HEK293T (cell line): Measurements from ENCODE around the gene SUPT7L.

Source experiments
- CTCF ChIA-PET: fragments of 350-600 bp; formaldehyde crosslinking; extraction: SDS; loops from one replicate; lab custom pipeline; 2021; ENCODE audit warnings: antibody characterized with exemption, inconsistent platforms; lab: Yijun Ruan, JAX
- POLR2A ChIA-PET: fragments of 350-600 bp; formaldehyde crosslinking; extraction: SDS; loops from one replicate; lab custom pipeline; 2020; ENCODE audit warnings: antibody characterized with exemption, inconsistent platforms; lab: Yijun Ruan, JAX
- DNase-seq: peaks from one replicate; pipeline ENCODE4 v3.0.0; 2012; ENCODE audit warnings: mixed read lengths; ENCODE audit errors: extremely low spot score
- ARNT ChIP-seq: fragments of 450-650 bp; IDR thresholded peaks from 2 replicates; pipeline ENCODE4 v1.6.1; 2017; ENCODE audit warnings: mild to moderate bottlenecking
- BHLHE40 ChIP-seq: fragments of 450-650 bp; IDR thresholded peaks from 2 replicates; pipeline ENCODE4 v1.6.1; 2016; ENCODE audit warnings: mild to moderate bottlenecking, moderate library complexity, borderline replicate concordance
- CTBP1 ChIP-seq: fragments of 450-650 bp; IDR thresholded peaks from 2 replicates; pipeline ENCODE4 v1.6.1; 2016; ENCODE audit warnings: borderline replicate concordance
- ELF4 ChIP-seq: fragments of 450-650 bp; IDR thresholded peaks from 2 replicates; pipeline ENCODE4 v1.6.1; 2017; ENCODE audit warnings: antibody characterized with exemption
- FOXA1 ChIP-seq: fragments of 450-650 bp; IDR thresholded peaks from 2 replicates; pipeline ENCODE4 v1.6.1; 2016; ENCODE audit warnings: mild to moderate bottlenecking
- FOXK2 ChIP-seq: fragments of 450-650 bp; IDR thresholded peaks from 2 replicates; pipeline ENCODE4 v1.6.1; 2016; ENCODE audit warnings: mild to moderate bottlenecking
- FOXM1 ChIP-seq: fragments of 450-650 bp; IDR thresholded peaks from 2 replicates; pipeline ENCODE4 v1.6.1; 2017; ENCODE audit warnings: mild to moderate bottlenecking, borderline replicate concordance
- HDGF ChIP-seq: fragments of 450-650 bp; IDR thresholded peaks from 2 replicates; pipeline ENCODE4 v1.6.1; 2017; ENCODE audit warnings: antibody characterized with exemption, borderline replicate concordance
- L3MBTL2 ChIP-seq: fragments of 450-650 bp; conservative IDR thresholded peaks from 2 replicates; pipeline ENCODE4 v1.6.1; 2016; ENCODE audit warnings: mild to moderate bottlenecking
- LEF1 ChIP-seq: fragments of 450-650 bp; IDR thresholded peaks from 2 replicates; pipeline ENCODE4 v1.6.1; 2017; ENCODE audit warnings: mild to moderate bottlenecking, borderline replicate concordance
- NFRKB ChIP-seq: fragments of 450-650 bp; IDR thresholded peaks from 2 replicates; pipeline ENCODE4 v1.6.1; 2016; ENCODE audit warnings: mild to moderate bottlenecking, moderate library complexity
- SP1 ChIP-seq: fragments of 450-650 bp; IDR thresholded peaks from 2 replicates; pipeline ENCODE4 v1.6.1; 2017
- SUZ12 ChIP-seq: fragments of 450-650 bp; IDR thresholded peaks from 2 replicates; pipeline ENCODE4 v1.6.1; 2016; ENCODE audit warnings: mild to moderate bottlenecking
- TARDBP ChIP-seq: fragments of 450-650 bp; IDR thresholded peaks from 2 replicates; pipeline ENCODE4 v1.6.1; 2016
- ZNF384 ChIP-seq: fragments of 450-650 bp; IDR thresholded peaks from 2 replicates; pipeline ENCODE4 v1.6.1; 2016
- TF ChIP-seq, protein P1 (sequence below): fragments of 450-650 bp; IDR thresholded peaks from 2 replicates; pipeline ENCODE4 v1.6.1; 2016

The SUPT7L gene

DNA sequence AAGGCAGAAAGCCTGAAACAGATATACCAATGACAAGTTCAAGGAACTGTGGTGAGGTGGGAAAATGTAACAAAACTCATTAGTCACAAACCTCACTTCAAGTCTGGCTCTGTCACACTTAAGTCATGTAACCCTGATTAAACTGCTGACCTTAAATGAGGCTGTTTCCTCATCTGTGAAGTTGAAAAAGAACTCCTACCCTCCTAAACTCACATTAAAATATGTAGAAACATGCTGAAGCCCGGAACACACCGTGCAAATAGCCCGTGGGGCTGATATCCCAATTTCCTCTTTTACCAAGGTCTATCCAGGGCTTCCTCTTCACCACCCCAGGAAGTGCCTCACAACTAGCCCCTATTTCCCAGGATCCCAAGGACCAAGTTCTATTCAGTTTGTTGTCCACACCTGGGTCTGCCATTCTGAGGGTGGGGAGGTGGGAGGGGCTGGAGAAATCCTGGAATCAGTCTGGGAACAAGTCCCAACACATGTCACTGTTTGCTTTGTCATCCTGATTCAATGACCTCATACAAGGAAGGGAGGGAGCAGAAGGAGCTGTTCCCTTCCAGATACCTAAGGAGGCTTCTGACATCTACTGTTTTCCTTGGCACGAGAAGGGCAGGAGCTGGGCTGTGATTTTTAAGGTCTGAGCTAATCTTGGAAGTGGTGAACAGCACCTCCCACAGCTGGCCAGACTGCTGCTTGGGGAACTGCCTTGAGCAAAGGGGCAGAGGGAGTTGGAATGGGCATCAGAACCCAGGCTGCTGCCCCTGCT lies 42.6 kb upstream of the SUPT7L start:
- POLR2A ChIA-PET: interaction anchor here (0.7 kb wide), 1 partner anchor 747 kb away, joined by 3 read pairs; no protein-coding TSS in a partner anchor
- CTCF ChIA-PET: interaction anchor here (1.0 to 2.9 kb wide), 4 partner anchors 18 to 47 kb away, joined by 3 to 11 read pairs (median 7); no protein-coding TSS in a partner anchor
- TF ChIP-seq SUZ12: no peak
- no peak for DNase-seq

DNA sequence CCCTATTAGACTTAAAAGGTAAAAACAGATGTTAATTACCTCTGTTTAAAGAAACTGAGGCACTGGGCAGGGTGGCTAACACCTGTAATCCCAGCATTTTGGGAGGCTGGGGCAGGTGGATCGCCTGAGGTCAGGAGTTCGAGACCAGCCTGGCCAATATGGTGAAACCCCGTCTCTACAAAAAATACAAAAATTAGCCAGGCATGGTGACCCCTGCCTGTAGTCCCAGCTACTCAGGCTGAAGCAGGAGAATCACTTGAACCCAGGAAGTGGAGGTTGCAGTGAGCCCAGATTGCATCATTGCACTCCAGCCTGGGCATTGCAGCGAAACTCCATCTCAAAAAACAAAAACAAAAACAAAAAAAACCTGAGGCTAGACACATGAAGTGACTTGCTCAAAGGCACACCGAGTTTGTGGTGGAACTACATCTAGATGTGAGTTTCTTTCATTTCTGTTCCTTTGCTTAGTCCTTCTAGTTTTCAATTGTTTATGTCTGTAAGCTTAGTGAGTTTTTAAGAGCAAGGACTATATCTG lies 41.0 kb upstream of the SUPT7L start:
- CTCF ChIA-PET: interaction anchor here (0.6 to 1.3 kb wide), 6 partner anchors 9 to 712 kb away, joined by 3 to 8 read pairs (median 4); no protein-coding TSS in a partner anchor
- DNase-seq: no peak
- POLR2A ChIA-PET: interaction anchor here (0.8 kb wide), 1 partner anchor 95 kb away, joined by 3 read pairs; no protein-coding TSS in a partner anchor
- no peak for TF ChIP-seq FOXK2
- no peak for TF ChIP-seq CTBP1
- no peak for TF ChIP-seq HDGF
- no peak for TF ChIP-seq ARNT
- TF ChIP-seq LEF1: no peak

DNA sequence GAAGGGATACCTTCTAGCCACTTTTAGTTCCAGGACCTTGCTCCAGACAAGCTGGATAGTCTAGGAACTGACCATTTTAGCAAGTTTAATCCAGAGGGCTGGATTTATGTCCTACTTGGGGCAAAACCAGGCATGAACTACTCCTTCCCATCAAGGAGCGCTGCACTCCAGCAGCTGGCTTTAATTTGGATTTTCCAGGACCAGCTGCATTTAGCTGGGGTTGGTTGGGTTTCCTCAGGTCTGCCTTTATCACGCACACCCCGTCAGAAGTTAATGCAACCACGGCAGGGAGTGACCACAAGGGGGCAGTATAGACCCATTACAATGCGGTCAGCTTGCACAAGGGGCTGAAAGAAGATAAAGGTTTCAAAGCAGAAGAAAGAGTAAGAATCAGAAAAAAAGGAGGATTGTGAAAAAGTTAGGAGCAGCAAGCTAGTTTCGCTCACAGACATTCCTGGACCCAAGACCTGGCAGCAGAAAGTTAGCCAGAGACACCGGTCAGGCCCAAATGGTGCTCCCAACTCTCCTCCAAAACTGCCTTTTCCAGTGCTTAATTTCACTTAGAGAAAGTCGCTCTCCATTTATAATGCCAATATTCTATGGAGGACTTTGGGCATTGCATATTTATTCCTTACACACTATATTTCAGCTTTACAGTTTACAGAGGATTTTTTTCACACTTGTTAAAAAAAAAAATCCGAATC lies 40.4 kb upstream of the SUPT7L start:
- DNase-seq: peak; percentile 81
- ChIA-PET POLR2A (interaction anchor here (0.8 kb wide), 1 partner anchor 95 kb away, joined by 3 read pairs; no protein-coding TSS in a partner anchor), CTCF (interaction anchor here (0.6 to 1.3 kb wide), 7 partner anchors 9 to 713 kb away, joined by 3 to 8 read pairs (median 5); no protein-coding TSS in a partner anchor)
- no peak for TF ChIP-seq SUZ12
- TF ChIP-seq, protein P1, sequence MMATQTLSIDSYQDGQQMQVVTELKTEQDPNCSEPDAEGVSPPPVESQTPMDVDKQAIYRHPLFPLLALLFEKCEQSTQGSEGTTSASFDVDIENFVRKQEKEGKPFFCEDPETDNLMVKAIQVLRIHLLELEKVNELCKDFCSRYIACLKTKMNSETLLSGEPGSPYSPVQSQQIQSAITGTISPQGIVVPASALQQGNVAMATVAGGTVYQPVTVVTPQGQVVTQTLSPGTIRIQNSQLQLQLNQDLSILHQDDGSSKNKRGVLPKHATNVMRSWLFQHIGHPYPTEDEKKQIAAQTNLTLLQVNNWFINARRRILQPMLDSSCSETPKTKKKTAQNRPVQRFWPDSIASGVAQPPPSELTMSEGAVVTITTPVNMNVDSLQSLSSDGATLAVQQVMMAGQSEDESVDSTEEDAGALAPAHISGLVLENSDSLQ: no peak
- no peak for TF ChIP-seq ZNF384
- TF ChIP-seq ELF4: no peak
- TF ChIP-seq TARDBP: no peak
- no peak for TF ChIP-seq BHLHE40
- TF ChIP-seq L3MBTL2: no peak
- no peak for TF ChIP-seq FOXM1
- no peak for TF ChIP-seq ARNT
- no peak for TF ChIP-seq SP1
- TF ChIP-seq FOXA1: no peak
- no peak for TF ChIP-seq CTBP1
- TF ChIP-seq LEF1: no peak
- TF ChIP-seq HDGF: no peak
- no peak for TF ChIP-seq NFRKB
- TF ChIP-seq FOXK2: no peak

DNA sequence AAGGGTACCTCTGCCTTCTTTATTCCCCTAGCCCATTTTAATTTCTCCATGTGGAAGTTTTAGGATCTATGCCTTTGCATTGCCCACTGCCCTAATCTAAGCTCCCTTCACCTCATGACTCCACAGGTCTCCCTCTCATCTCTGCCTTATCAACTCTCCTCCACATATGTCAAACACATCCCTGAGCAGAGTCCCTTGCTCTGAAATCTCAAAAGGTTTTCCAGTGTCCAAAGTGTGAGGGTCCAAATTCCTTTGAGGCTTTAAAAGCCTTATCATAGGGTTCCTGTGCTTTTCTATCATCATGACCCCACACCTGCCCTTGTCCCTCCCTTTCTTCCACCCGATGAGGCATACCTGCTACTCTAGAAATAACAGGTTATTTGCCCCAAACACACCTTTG lies 38.9 kb upstream of the SUPT7L start:
- ChIA-PET POLR2A (no interaction called here), CTCF (interaction anchor here (0.6 kb wide), 1 partner anchor 1384 kb away, joined by 3 read pairs; no protein-coding TSS in a partner anchor)
- TF ChIP-seq HDGF (no peak), L3MBTL2 (no peak), FOXM1 (no peak), FOXK2 (no peak), ELF4 (no peak), ZNF384 (no peak), BHLHE40 (no peak)
- TF ChIP-seq, protein P1: no peak
- DNase-seq: no peak

DNA sequence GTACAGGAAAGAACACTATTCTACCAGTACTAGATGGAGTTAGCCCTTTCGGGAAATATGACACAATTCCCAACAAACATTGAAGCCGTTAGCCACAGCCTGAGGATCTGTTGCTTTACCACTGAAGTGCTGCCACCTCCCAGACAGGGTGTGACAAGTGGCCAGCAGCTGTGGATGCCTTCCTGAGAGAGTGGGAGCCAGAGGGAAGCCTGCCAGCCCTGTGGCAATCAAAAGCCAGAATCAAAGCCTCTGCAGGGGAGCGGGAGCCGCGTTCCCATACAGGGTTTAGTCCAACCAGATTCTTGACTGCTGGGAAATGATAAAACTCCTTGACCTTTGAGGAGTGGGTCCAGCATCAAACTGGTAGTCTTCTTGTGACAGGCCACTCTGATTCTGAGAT lies 38.3 kb upstream of the SUPT7L start:
- TF ChIP-seq FOXK2: no peak
- TF ChIP-seq SP1: no peak
- TF ChIP-seq CTBP1: no peak
- TF ChIP-seq, protein P1: no peak
- TF ChIP-seq ARNT: no peak
- no peak for TF ChIP-seq TARDBP
- no peak for TF ChIP-seq L3MBTL2
- no peak for TF ChIP-seq FOXM1
- TF ChIP-seq ELF4: no peak
- TF ChIP-seq ZNF384: no peak
- no peak for TF ChIP-seq BHLHE40
- no peak for TF ChIP-seq HDGF
- TF ChIP-seq FOXA1: no peak
- TF ChIP-seq LEF1: no peak
- no peak for TF ChIP-seq NFRKB
- ChIA-PET POLR2A (no interaction called here), CTCF (no interaction called here)
- DNase-seq: no peak

DNA sequence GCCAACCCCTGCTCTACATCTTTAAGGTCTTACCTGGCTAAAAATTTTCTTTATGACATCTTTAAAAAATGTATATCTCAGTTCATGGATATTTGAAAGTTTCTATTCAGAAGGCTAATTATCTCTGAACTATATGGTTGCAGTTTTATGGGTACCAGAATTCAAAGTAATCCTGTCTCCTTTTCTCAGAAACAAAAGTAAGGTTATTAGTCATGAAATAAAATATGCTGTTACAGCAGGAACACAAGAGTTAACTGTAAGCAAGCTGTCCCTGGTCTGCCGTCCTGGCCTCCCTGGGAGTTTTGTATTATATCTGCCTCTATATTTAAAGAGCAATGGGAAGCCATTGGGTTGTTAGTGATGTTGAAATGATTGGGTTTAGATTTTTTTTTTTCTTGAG lies 34.2 kb upstream of the SUPT7L start:
- CTCF ChIA-PET: no interaction called here
- no peak for DNase-seq
- TF ChIP-seq SUZ12 (no peak), ELF4 (no peak), TARDBP (no peak), L3MBTL2 (no peak), NFRKB (no peak), FOXA1 (no peak), CTBP1 (no peak), ARNT (no peak), ZNF384 (no peak), LEF1 (no peak), FOXK2 (no peak), SP1 (no peak), BHLHE40 (no peak), HDGF (no peak), FOXM1 (no peak)
- TF ChIP-seq, protein P1: no peak
- POLR2A ChIA-PET: no interaction called here
